HFF-Myc (cell line): ENCODE results near the gene MAP3K5.

Source experiments
- DNase-seq: peaks from one replicate; pipeline ENCODE4 v3.0.0-alpha.2; 2011; ENCODE audit warnings: low read depth; ENCODE audit errors: extremely low read depth
- H3K4me3 ChIP-seq: replicated peaks from 2 replicates; pipeline ENCODE4 v1.5.1; 2011; ENCODE audit warnings: low read depth, mild to moderate bottlenecking, control low read depth, low read length
- TF ChIP-seq, protein P1 (sequence below): IDR thresholded peaks from 2 replicates; pipeline ENCODE4 v1.5.1; 2012; ENCODE audit warnings: mild to moderate bottlenecking, low read depth, low read length, control low read depth; ENCODE audit errors: missing control alignments

The MAP3K5 gene

DNA sequence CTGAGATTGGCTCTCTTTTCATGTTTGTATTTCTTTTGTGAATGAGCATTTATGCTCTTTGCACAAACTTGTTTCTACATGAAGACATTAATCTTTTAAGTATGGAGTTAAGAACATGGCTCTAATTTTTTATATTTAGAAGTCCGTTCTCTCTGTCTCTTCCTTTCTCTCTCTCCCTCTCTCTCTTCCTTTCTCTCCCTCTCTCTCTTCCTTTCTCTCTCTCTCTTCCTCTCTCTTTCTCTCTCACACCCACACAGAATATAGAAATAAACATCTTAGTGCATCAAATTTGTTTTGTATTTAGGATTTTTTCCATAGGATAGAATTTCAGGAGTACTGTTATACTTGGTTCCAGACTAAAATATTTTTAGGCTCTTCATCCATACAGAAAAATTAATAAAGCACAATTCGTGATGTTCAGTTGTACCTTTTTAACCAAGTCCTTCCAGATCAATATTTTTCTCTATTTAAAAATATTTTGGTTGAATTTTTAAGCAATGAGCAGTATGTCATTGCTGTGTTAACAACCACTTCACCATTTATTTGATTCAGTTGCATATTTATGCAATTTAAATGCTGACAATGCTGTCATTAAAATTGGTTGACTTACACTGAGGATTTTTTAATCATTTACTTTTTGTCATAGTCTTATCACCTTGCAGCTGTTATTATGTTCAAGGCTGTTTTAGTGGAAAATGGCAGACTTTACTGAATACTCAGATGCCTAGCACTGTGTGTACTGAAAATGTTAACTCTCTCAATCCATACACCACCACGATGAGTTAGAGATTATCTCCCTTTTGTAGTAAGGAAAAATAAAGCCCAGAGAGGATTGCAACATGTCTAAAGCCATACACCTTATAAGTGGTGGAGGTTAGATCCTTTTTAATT, 129.7 kb downstream of the MAP3K5 start:
- no peak overlapping the region for H3K4me3 ChIP-seq
- TF ChIP-seq, protein P1, sequence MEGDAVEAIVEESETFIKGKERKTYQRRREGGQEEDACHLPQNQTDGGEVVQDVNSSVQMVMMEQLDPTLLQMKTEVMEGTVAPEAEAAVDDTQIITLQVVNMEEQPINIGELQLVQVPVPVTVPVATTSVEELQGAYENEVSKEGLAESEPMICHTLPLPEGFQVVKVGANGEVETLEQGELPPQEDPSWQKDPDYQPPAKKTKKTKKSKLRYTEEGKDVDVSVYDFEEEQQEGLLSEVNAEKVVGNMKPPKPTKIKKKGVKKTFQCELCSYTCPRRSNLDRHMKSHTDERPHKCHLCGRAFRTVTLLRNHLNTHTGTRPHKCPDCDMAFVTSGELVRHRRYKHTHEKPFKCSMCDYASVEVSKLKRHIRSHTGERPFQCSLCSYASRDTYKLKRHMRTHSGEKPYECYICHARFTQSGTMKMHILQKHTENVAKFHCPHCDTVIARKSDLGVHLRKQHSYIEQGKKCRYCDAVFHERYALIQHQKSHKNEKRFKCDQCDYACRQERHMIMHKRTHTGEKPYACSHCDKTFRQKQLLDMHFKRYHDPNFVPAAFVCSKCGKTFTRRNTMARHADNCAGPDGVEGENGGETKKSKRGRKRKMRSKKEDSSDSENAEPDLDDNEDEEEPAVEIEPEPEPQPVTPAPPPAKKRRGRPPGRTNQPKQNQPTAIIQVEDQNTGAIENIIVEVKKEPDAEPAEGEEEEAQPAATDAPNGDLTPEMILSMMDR, result no peak

DNA sequence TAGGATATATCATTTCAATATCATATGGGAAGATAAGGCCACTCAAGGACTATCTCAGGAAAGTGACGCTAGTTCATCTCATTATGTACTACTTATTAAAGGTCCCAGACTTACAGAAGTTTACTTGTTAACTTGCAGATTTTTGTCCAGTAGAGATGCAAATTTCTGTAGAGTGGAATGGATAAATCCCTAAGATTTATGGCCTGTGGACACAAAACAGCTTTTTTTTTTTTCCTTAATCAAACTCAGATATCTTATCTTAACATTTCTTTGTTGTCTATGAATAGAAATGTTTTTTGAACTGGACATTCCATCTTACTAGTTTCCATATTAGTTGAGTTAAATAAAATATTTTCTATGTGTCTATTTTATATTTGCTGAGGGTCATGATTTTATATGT, 131.6 kb downstream of the MAP3K5 start:
- no peak for DNase-seq
- TF ChIP-seq, protein P1, result no peak
- no peak overlapping the region for H3K4me3 ChIP-seq

More for the DNA sequence above, 129.7 kb downstream of the MAP3K5 start:
- DNase-seq, result no peak

DNA sequence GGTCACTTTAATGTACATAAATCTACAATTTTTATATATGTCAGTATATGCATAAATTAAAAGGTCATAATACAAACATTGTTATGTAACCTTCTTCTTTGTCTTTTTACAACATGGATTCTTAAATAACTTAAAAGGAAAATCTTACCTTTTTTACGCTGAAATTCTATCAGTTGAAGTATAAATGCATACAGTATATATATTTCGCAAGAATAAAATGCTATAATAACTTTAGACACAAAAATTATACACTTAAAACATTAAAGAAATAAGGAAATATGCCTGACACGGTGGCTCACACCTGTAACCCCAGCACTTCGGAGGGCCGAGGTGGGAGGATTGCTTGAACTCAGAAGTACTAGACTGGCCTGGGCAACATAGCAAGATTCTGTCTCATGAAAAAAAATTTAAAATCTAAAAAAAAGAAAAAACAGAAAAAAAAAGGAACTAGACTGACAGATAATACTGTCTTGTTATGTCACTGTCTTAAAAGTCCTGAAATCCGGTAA, 132.2 kb downstream of the MAP3K5 start:
- no peak for DNase-seq
- H3K4me3 ChIP-seq, result no peak overlapping the region
- TF ChIP-seq, protein P1, result no peak

DNA sequence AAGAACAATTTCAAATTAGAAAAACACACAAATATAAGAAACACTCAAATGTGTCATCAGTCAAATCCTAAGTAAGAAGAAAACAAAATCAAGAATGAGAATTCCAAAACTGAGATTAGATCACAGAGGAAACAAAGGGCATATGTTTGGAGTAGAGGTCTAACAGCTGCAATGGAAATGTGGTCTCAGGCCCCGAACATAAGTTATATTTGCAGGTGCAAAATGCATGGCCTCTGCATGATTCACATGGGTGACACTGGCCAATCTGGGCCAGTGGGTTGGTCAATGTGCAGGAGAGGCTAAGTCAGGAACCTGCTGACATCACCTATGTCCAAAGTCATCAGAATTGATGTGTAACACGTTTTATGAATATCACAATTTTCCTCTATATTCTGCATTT, 133.6 kb downstream of the MAP3K5 start:
- H3K4me3 ChIP-seq, result no peak overlapping the region
- TF ChIP-seq, protein P1, result no peak
- no peak for DNase-seq

DNA sequence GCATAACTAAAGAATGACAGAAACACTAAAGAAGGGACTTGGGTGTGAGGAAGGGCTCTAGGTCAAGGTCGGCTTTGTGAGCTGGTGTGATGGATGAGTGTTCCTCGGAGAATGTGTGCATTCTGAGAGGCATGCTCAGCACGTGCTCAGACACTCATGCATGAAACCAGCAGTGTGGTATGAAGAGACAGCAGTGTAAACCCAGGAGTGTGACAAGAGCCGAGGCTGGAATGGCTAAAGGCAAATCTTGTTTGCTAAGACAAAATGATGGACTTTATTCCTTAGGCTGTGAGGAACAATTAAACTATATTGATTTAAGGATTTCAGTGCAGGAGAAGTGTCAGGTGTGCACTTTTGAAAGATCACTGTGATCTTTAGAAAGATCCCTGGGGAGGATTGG, 134.6 kb downstream of the MAP3K5 start:
- TF ChIP-seq, protein P1, result no peak
- no peak overlapping the region for H3K4me3 ChIP-seq
- DNase-seq, result no peak

DNA sequence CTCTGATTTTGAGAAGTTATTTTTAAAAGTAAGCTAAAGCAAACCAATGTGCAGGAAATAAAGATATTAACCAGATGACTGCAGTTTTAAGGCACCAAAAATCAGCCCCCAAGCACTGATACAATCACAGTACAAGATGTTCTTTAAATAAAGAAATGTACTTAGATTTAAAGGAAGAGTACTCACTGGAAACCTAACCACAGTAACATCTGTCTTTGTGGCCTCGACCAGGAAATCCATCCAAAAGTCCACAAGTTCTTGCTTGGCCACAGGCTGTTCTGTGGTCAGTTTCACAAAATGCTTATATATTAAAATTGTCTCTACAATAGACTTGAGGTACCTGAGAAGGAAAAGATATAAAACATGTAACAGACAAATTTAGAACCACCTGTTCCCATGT, 136.2 kb downstream of the MAP3K5 start:
- DNase-seq, result no peak
- TF ChIP-seq, protein P1, result no peak
- H3K4me3 ChIP-seq, result no peak overlapping the region
